ENCODE measurements around the gene SYT15B. TPM values are rescaled to one million over a fixed set of nuclear protein-coding genes. Genes with fewer than 3 reads are reported as not detected.
"Not testable (repeated sequence)": the region's sequence is repeated elsewhere in the genome, so short reads cannot be mapped to it uniquely, and the experiment has no call there.

Gene SYT15B
- total RNA-seq, 1 donor from 2014 or later = not detected

- DNase-seq = not testable (repeated sequence)
Measured at GRCh38 chr10:47725740-47726139, 37.7 kb downstream of the SYT15B start.

- not testable (repeated sequence) for DNase-seq
Measured at GRCh38 chr10:47725047-47725446, 38.3 kb downstream of the SYT15B start.

- DNase-seq = not testable (repeated sequence)
Measured at GRCh38 chr10:47724119-47724518, 39.3 kb downstream of the SYT15B start.

- not testable (repeated sequence) for DNase-seq
Measured at GRCh38 chr10:47723362-47723761, 40.0 kb downstream of the SYT15B start.

- not testable (repeated sequence) for DNase-seq
Measured at GRCh38 chr10:47717011-47717769, 46.2 kb downstream of the SYT15B start.

Other genes starting within 250 kb of the SYT15B start
- gene AGAP9, start 240.0 kb downstream of the SYT15B start, total RNA-seq = 2.2 TPM
- gene NPY4R2, start 155.1 kb upstream of the SYT15B start, total RNA-seq = 0.31 TPM
- not detected for gene FAM25C, start 236.2 kb upstream of the SYT15B start, total RNA-seq

All from occipital lobe (tissue), 2 donors.